K562 (cell line): Measurements from ENCODE around the gene FTH1. TPM values are rescaled to one million over a fixed set of nuclear protein-coding genes. Genes with fewer than 3 reads are reported as not detected.

Experiments
- ATF1 ChIP-seq, 2 experiments: fragments of 450-650 bp in 1 of 2; IDR thresholded peaks; 2 replicates each; pipeline ENCODE4 v1.6.1; 2016; ENCODE audit warnings: missing compliant biosample characterization in 1 of 2, missing genetic modification characterization in 1 of 2
- FOXP1 ChIP-seq: sonication (generic); formaldehyde crosslinking; IDR thresholded peaks from 2 replicates; pipeline ENCODE4 v1.8.0; 2022; ENCODE audit warnings: mild to moderate bottlenecking, missing genetic modification reagents
- KDM1A ChIP-seq, 2 experiments: fragments of 450-650 bp; IDR thresholded peaks; 2 replicates each; pipeline ENCODE4 v1.6.1; 2016; ENCODE audit warnings: mild to moderate bottlenecking in 2 of 2
- MEF2D ChIP-seq: conservative IDR thresholded peaks from 2 replicates; pipeline ENCODE4 v1.6.1; 2016; ENCODE audit warnings: low read depth, missing genetic modification characterization, missing compliant biosample characterization
- NR4A1 ChIP-seq, 2 experiments: fragments of 250-450 bp in 1 of 2; fragments of 450-650 bp in 1 of 2; sonication (Bioruptor Pico) in 1 of 2; IDR thresholded peaks; 2 replicates each; pipeline versions ENCODE4 v1.4.0 to v1.6.1; 2016 to 2020; ENCODE audit warnings: mild to moderate bottlenecking in 2 of 2, missing compliant biosample characterization in 1 of 2, missing genetic modification characterization in 1 of 2, moderate library complexity in 1 of 2
- ZNF764 ChIP-seq: fragments of 250-450 bp; sonication (Bioruptor Pico); IDR thresholded peaks from 2 replicates; pipeline ENCODE4 v1.4.0; 2020; ENCODE audit warnings: low read depth, mild to moderate bottlenecking, moderate library complexity
- polyA plus RNA-seq, 8 experiments: library from polyadenylated mRNA; depleted of rRNA in 4 of 8; stranded (reverse) in 5 of 8; unstranded in 3 of 8; fragments of >200 nt; fragmentation: Nextera tagmentation in 2 of 8; fragmentation: Illumina TruSeq in 1 of 8; extraction: Ambion mirVana in 2 of 8; extraction: Trizol in 1 of 8; gene quantifications; 2 replicates each; pipeline versions ENCODE4 v1.2.1 to v1.2.3, GENCODE V29; 2011 to 2014; ENCODE audit warnings: inconsistent platforms in 1 of 8, missing spikeins in 1 of 8
- total RNA-seq, 7 experiments: library from RNA; depleted of rRNA in 6 of 7; stranded (reverse); fragments of >200 nt in 6 of 7; fragmentation: Illumina TruSeq in 2 of 7; extraction: Trizol in 2 of 7; gene quantifications; 2 replicates each; pipeline versions ENCODE4 v1.2.1 to v1.2.3, GENCODE V29; 2011 to 2021; ENCODE audit warnings: low replicate concordance in 1 of 7
- TF ChIP-seq, protein P1 (sequence below): IDR thresholded peaks from 3 replicates; pipeline ENCODE4 v1.6.1; 2011; ENCODE audit warnings: borderline replicate concordance, mild to moderate bottlenecking; ENCODE audit not compliant: insufficient read length, insufficient read depth
- TF ChIP-seq, protein P2 (sequence below): fragments of 250-450 bp; sonication (Bioruptor Pico); IDR thresholded peaks from 2 replicates; pipeline ENCODE4 v1.5.0; 2021
- TF ChIP-seq, protein P3 (sequence below), 2 experiments: fragments of 450-650 bp; IDR thresholded peaks; 2 replicates each; pipeline ENCODE4 v1.6.1; 2016
- TF ChIP-seq, protein P4 (sequence below): fragments of 450-650 bp; formaldehyde crosslinking; IDR thresholded peaks from 2 replicates; pipeline ENCODE4 v1.4.0; 2020; ENCODE audit warnings: mild to moderate bottlenecking, moderate library complexity

FTH1 gene
- total and polyA plus RNA-seq, 9 of the 15 experiments (the other 6 are each of a cell fraction or from before 2014, with no cell fraction given): 370 to 3,146 (median 802) TPM

DNA sequence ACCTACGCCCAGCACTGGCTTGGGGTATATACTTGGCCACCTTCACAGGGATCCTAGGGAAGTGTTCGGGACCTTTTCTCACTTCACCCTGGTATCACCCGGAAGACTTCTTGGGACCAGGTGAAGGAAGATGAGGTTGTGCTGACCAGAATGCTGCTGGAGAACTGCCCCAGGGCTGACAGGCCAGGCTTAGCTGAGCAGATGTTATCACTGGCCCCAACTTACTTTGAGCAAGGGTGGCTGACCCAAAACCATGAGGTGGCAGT is 4.5 kb downstream of the FTH1 start (continued):
- TF ChIP-seq, protein P1, sequence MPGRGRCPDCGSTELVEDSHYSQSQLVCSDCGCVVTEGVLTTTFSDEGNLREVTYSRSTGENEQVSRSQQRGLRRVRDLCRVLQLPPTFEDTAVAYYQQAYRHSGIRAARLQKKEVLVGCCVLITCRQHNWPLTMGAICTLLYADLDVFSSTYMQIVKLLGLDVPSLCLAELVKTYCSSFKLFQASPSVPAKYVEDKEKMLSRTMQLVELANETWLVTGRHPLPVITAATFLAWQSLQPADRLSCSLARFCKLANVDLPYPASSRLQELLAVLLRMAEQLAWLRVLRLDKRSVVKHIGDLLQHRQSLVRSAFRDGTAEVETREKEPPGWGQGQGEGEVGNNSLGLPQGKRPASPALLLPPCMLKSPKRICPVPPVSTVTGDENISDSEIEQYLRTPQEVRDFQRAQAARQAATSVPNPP: no peak
- no peak for TF ChIP-seq KDM1A (IDR thresholded peaks at IDR 0.05)
- TF ChIP-seq, protein P2, sequence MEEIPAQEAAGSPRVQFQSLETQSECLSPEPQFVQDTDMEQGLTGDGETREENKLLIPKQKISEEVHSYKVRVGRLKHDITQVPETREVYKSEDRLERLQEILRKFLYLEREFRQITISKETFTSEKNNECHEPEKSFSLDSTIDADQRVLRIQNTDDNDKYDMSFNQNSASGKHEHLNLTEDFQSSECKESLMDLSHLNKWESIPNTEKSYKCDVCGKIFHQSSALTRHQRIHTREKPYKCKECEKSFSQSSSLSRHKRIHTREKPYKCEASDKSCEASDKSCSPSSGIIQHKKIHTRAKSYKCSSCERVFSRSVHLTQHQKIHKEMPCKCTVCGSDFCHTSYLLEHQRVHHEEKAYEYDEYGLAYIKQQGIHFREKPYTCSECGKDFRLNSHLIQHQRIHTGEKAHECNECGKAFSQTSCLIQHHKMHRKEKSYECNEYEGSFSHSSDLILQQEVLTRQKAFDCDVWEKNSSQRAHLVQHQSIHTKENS (CRISPR knock-in tag): no peak
- TF ChIP-seq, protein P3, sequence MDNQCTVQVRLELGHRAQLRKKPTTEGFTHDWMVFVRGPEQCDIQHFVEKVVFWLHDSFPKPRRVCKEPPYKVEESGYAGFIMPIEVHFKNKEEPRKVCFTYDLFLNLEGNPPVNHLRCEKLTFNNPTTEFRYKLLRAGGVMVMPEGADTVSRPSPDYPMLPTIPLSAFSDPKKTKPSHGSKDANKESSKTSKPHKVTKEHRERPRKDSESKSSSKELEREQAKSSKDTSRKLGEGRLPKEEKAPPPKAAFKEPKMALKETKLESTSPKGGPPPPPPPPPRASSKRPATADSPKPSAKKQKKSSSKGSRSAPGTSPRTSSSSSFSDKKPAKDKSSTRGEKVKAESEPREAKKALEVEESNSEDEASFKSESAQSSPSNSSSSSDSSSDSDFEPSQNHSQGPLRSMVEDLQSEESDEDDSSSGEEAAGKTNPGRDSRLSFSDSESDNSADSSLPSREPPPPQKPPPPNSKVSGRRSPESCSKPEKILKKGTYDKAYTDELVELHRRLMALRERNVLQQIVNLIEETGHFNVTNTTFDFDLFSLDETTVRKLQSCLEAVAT (IDR thresholded peaks at IDR 0.05): 0 out of 4 replicates have a peak, but pooled peaks of 1 of the 2 experiments have one; percentile 4
- TF ChIP-seq, protein P4, sequence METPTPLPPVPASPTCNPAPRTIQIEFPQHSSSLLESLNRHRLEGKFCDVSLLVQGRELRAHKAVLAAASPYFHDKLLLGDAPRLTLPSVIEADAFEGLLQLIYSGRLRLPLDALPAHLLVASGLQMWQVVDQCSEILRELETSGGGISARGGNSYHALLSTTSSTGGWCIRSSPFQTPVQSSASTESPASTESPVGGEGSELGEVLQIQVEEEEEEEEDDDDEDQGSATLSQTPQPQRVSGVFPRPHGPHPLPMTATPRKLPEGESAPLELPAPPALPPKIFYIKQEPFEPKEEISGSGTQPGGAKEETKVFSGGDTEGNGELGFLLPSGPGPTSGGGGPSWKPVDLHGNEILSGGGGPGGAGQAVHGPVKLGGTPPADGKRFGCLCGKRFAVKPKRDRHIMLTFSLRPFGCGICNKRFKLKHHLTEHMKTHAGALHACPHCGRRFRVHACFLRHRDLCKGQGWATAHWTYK (CRISPR knock-in tag): 0 out of 2 replicates have a peak, but pooled peaks have one; percentile 88
- no peak for TF ChIP-seq NR4A1 (CRISPR knock-in tag; IDR thresholded peaks at IDR 0.05)
- no peak for TF ChIP-seq NR4A1 (tag; IDR thresholded peaks at IDR 0.05)
- peak; percentile 46; the same call in 1 of the 2 replicates for TF ChIP-seq ZNF764 (CRISPR knock-in tag)
- 0 out of 2 replicates have a peak, but pooled peaks have one; percentile 14 for TF ChIP-seq MEF2D
- no peak for TF ChIP-seq FOXP1 (CRISPR knock-in tag)
- no peak for TF ChIP-seq ATF1 (CRISPR knock-in tag; IDR thresholded peaks at IDR 0.05)
- TF ChIP-seq ATF1 (tag; IDR thresholded peaks at IDR 0.05): 0 out of 2 replicates have a peak, but pooled peaks have one; percentile 25
